ENCODE measurements around the gene KDM1A.
"Not testable (repeated sequence)": the region's sequence is repeated elsewhere in the genome, so short reads cannot be mapped to it uniquely, and the experiment has no call there.

DNA sequence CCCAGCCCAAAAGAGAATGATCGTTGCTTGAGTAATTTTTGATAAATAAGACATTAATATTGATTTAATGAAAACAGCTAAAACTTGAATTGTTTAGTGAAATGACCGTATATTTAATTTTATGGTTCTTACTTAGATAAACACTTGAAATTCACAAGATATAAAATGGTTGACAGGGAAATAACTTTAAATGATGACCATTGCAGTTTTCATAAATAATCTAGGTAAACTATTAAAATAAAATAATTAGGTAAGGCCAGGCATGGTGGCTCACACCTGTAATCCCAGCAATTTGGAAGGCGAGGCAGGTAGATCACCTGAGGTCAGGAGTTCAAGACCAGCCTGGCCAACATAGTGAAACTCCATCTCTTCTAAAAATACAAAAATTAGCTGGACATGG lies 26.9 kb upstream of the KDM1A start:
- TF ChIP-seq, protein P1, sequence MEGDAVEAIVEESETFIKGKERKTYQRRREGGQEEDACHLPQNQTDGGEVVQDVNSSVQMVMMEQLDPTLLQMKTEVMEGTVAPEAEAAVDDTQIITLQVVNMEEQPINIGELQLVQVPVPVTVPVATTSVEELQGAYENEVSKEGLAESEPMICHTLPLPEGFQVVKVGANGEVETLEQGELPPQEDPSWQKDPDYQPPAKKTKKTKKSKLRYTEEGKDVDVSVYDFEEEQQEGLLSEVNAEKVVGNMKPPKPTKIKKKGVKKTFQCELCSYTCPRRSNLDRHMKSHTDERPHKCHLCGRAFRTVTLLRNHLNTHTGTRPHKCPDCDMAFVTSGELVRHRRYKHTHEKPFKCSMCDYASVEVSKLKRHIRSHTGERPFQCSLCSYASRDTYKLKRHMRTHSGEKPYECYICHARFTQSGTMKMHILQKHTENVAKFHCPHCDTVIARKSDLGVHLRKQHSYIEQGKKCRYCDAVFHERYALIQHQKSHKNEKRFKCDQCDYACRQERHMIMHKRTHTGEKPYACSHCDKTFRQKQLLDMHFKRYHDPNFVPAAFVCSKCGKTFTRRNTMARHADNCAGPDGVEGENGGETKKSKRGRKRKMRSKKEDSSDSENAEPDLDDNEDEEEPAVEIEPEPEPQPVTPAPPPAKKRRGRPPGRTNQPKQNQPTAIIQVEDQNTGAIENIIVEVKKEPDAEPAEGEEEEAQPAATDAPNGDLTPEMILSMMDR (IDR thresholded peaks at IDR 0.05; ENCODE audit: extremely low read depth in 1 of 2, insufficient read depth in 1 of 2, low read depth in 1 of 2, low read length in 2 of 2): not testable (repeated sequence)
- not testable (repeated sequence) for TF ChIP-seq POLR2A (IDR thresholded peaks at IDR 0.05; ENCODE audit: low read depth, low read length); EZH2 (IDR thresholded peaks at IDR 0.05; ENCODE audit: borderline replicate concordance, low read depth, low read length, severe bottlenecking); MYC (IDR thresholded peaks at IDR 0.05; ENCODE audit: low read depth, low read length); POLR2AphosphoS5 (IDR thresholded peaks at IDR 0.05; ENCODE audit: insufficient read depth, low read depth, low read length); JUN (IDR thresholded peaks at IDR 0.05; ENCODE audit: borderline replicate concordance, insufficient read depth, insufficient read length, low read depth); FOS (IDR thresholded peaks at IDR 0.05; ENCODE audit: borderline replicate concordance, insufficient read depth, low read length)
- TF ChIP-seq, protein P2, sequence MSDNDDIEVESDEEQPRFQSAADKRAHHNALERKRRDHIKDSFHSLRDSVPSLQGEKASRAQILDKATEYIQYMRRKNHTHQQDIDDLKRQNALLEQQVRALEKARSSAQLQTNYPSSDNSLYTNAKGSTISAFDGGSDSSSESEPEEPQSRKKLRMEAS (IDR thresholded peaks at IDR 0.05; ENCODE audit: insufficient read depth, insufficient read length): not testable (repeated sequence)
